Measurements from ENCODE around the gene ARID5B.

ARID5B gene

DNA sequence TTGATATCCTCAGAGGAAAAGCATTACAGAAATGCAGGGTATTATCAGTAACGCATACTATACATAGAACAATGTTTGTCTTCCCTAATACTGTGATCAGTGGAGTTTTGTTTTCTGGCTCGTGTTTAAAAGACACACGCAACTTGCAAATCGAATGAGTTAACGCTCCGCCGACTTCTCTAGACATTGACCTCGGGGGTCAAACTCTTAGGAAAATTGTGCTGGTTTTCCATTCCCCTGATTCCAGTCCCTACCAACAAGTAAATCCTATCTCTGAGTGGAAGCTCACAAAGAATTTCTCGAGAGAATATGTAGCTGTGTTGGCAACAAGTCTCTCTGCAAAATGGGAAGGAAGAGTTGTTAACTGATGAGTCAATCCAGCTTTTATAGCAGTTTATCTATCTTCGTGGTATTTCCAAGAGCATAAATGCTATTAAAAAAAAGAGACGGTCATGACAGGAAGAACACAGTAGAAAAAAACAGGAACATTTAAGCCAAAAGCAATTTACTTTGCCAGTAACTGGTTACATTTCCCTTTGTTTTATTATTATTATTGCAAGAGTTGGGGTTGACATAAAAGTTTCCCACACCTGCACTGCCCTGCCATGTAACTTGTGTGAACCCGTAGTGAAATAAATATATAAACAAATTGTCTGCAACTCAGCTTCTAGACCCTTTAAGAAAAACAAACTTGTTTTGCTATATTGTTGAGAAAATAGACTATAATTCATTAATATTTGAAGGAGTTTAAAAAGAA is 144.4 kb downstream of the ARID5B start:
- H3K4me3 ChIP-seq (ENCODE audit: insufficient read length, low read depth): no peak overlapping the region
- no peak overlapping the region for H3K9ac ChIP-seq (ENCODE audit: insufficient read length, low read depth)
- H3K9me3 ChIP-seq (ENCODE audit: insufficient read depth, low read length): no peaks in the 10 kb centered on the region
- no peak for DNase-seq (ENCODE audit: low read depth, low spot score)
- H3K27me3 ChIP-seq (ENCODE audit: insufficient read depth, insufficient read length): no peaks in the 10 kb centered on the region
- TF ChIP-seq ZNF274 (IDR thresholded peaks at IDR 0.05; ENCODE audit: low read depth, low read length): no peak
- no peak for TF ChIP-seq SUZ12 (IDR thresholded peaks at IDR 0.05; ENCODE audit: extremely low read depth, insufficient read depth, insufficient read length)
- no peak for TF ChIP-seq YY1 (IDR thresholded peaks at IDR 0.05; ENCODE audit: insufficient read depth, insufficient read length)
- no peaks in the 10 kb centered on the region for H3K36me3 ChIP-seq (ENCODE audit: insufficient read depth, insufficient read length, low read length)
- no peaks in the 10 kb centered on the region for H3K4me1 ChIP-seq (ENCODE audit: insufficient read depth, insufficient read length)

DNA sequence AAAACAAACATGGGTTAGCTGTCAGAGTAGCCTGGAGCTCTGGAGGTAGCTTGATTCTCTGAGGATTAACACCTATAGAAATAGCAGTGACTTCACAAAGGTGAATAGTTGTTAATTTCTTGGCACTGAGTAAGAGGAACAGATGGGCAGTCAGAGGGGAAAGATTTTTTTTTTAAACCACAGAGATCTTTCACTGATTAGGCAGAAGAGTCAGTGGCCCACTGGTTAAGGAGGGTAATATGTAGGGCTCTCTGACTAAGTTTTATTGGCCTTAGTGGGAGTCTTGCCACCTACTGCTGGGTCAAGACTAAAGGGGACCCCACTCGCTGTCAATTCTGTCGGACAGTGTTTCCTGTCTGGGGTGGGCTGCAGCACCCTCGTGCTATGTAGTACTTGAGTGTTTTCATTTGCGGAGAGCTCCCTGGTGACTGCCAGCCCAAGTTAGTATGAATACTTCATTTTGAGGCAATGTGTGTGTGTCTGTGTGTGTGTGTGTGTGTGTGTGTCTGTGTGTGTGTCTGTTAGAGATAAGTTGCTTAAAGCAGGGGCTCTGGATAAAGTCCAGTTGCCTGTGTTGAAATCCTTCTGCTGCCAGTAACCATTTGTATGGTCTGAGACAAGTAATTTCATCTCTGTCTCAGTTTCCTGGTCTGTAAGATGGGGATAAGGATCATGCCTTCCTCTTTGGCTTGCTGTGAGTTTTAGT is 145.2 kb downstream of the ARID5B start:
- no peak for TF ChIP-seq SUZ12 (IDR thresholded peaks at IDR 0.05; ENCODE audit: extremely low read depth, insufficient read depth, insufficient read length)
- TF ChIP-seq ZNF274 (IDR thresholded peaks at IDR 0.05; ENCODE audit: low read depth, low read length): no peak
- TF ChIP-seq YY1 (IDR thresholded peaks at IDR 0.05; ENCODE audit: insufficient read depth, insufficient read length): no peak
- Histone ChIP-seq H3K9me3 (ENCODE audit: insufficient read depth, low read length) (no peaks in the 10 kb centered on the region), H3K4me3 (ENCODE audit: insufficient read length, low read depth) (no peak overlapping the region), H3K4me1 (ENCODE audit: insufficient read depth, insufficient read length) (no peaks in the 10 kb centered on the region), H3K36me3 (ENCODE audit: insufficient read depth, insufficient read length, low read length) (no peaks in the 10 kb centered on the region), H3K27me3 (ENCODE audit: insufficient read depth, insufficient read length) (no peaks in the 10 kb centered on the region), H3K9ac (ENCODE audit: insufficient read length, low read depth) (no peak overlapping the region)
- no peak for DNase-seq (ENCODE audit: low read depth, low spot score)

DNA sequence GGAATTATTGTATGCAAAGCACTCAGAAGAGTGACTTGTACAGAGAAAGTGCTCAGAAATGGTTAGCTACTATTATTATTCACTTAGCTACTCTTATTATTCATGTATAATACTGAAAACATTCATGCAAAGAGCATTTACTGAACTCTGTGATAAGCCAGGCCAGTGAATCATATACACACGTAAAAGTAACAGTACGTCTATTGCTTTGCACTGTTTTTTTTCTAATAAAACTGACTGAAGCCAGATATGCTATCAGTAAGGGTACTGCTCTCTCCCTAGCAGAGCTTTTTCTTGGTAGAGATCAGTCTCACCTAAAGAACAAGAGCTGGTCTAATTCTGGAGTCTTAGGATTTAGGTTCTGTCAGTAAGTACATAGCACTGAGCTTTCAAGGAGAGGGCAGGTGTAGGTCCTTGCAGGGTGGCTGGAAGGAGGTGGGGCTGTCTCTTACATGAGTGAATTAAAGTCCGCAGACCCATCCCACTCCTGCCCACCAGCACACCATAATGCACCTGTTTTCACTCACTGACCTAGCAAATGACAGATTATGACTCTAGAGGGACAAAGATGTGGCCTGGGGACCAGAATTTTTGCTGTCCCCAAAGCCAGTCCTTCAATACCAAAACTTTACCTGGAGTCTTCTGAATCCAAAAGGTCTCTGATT is 145.9 kb downstream of the ARID5B start:
- H3K27me3 ChIP-seq (ENCODE audit: insufficient read depth, insufficient read length): no peaks in the 10 kb centered on the region
- no peaks in the 10 kb centered on the region for H3K4me1 ChIP-seq (ENCODE audit: insufficient read depth, insufficient read length)
- no peaks in the 10 kb centered on the region for H3K9me3 ChIP-seq (ENCODE audit: insufficient read depth, low read length)
- H3K9ac ChIP-seq (ENCODE audit: insufficient read length, low read depth): no peak overlapping the region
- DNase-seq (ENCODE audit: low read depth, low spot score): no peak
- no peak for TF ChIP-seq ZNF274 (IDR thresholded peaks at IDR 0.05; ENCODE audit: low read depth, low read length)
- no peak for TF ChIP-seq YY1 (IDR thresholded peaks at IDR 0.05; ENCODE audit: insufficient read depth, insufficient read length)
- no peak for TF ChIP-seq SUZ12 (IDR thresholded peaks at IDR 0.05; ENCODE audit: extremely low read depth, insufficient read depth, insufficient read length)
- peaks cover 5% of the 10 kb centered on the region for H3K36me3 ChIP-seq (ENCODE audit: insufficient read depth, insufficient read length, low read length)
- no peak overlapping the region for H3K4me3 ChIP-seq (ENCODE audit: insufficient read length, low read depth)

DNA sequence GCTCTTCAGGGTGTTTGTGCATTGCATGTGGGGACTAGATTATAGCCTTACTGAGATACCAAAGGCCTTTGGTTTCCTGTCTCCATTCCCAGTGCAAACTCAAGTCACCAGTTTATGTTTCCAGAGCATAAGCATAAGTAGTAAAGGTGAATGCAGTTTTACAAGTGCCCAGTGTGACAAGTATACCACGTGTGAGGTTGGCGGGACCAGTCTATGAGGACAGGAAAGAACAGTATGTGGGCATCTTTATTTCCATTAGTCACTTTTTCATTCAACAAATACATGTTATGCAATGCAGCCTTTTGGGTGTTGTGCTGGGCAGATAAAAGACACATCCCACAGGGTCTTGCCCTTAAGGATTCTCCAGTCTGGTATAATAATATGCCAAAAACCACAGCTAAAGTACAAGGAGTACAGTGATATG is 146.5 kb downstream of the ARID5B start:
- TF ChIP-seq ZNF274 (IDR thresholded peaks at IDR 0.05; ENCODE audit: low read depth, low read length): no peak
- no peak for TF ChIP-seq YY1 (IDR thresholded peaks at IDR 0.05; ENCODE audit: insufficient read depth, insufficient read length)
- no peak for TF ChIP-seq SUZ12 (IDR thresholded peaks at IDR 0.05; ENCODE audit: extremely low read depth, insufficient read depth, insufficient read length)
- no peaks in the 10 kb centered on the region for H3K4me1 ChIP-seq (ENCODE audit: insufficient read depth, insufficient read length)
- H3K9ac ChIP-seq (ENCODE audit: insufficient read length, low read depth): no peak overlapping the region
- no peak overlapping the region for H3K4me3 ChIP-seq (ENCODE audit: insufficient read length, low read depth)
- H3K27me3 ChIP-seq (ENCODE audit: insufficient read depth, insufficient read length): no peaks in the 10 kb centered on the region
- peaks cover 11% of the 10 kb centered on the region for H3K36me3 ChIP-seq (ENCODE audit: insufficient read depth, insufficient read length, low read length)
- H3K9me3 ChIP-seq (ENCODE audit: insufficient read depth, low read length): no peaks in the 10 kb centered on the region
- DNase-seq (ENCODE audit: low read depth, low spot score): no peak

DNA sequence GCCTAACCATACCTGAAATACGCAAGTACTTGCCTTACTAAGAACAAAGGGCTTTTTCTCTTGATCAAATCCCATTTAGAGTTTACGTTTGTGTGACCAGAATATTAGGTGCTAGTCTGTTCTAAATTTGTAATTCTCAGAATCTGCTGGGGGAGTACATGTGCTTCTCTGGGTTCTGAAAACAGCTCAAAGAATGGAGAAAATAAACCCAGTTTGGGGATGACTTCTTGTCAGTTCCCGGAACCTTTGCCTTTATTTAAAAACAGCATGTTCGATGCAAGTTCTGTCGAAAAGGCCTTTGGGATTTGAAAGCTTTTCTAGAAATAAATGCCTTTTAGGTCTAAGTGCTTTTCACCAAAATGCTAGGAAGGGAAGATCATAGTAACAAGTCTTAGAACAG is 147.0 kb downstream of the ARID5B start:
- Histone ChIP-seq H3K27me3 (ENCODE audit: insufficient read depth, insufficient read length) (no peaks in the 10 kb centered on the region), H3K9ac (ENCODE audit: insufficient read length, low read depth) (no peak overlapping the region), H3K4me1 (ENCODE audit: insufficient read depth, insufficient read length) (no peaks in the 10 kb centered on the region), H3K9me3 (ENCODE audit: insufficient read depth, low read length) (no peaks in the 10 kb centered on the region), H3K36me3 (ENCODE audit: insufficient read depth, insufficient read length, low read length) (peaks cover 16% of the 10 kb centered on the region), H3K4me3 (ENCODE audit: insufficient read length, low read depth) (no peak overlapping the region)
- TF ChIP-seq YY1 (IDR thresholded peaks at IDR 0.05; ENCODE audit: insufficient read depth, insufficient read length) (no peak), ZNF274 (IDR thresholded peaks at IDR 0.05; ENCODE audit: low read depth, low read length) (no peak), SUZ12 (IDR thresholded peaks at IDR 0.05; ENCODE audit: extremely low read depth, insufficient read depth, insufficient read length) (no peak)
- DNase-seq (ENCODE audit: low read depth, low spot score): no peak

DNA sequence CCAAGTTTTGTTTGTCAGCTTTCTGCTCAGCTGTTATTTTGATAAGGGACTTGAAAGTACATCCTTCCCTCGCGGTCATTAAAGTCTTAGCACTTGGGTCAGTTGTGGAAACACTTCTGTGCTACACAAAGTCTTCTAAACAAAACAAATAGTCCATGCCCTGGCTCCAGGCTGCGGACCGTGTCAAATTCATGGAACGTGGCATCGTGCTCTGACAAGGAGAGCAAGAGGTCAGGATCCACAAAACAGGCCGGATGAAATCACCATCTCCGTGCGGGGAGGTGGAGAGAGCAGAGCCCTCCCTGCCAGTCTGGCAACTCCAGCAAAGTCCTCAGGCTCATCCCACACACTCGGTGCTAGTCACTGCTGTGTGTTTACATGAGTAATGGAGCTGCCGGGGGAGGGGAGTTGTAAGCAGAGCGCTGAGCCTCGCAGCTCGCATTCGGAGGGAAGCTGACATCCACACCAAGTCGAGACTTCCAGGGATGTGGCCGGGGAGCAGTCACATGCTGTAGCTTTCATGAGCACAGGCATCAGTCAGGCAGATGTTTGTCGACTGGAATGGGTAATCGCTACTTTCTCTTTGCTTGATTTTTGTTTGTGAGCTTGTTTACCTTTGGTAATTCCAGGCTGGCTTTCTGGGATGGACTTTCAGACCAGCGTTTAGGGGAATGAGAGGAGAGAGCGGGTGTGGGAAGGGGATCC is 147.6 kb downstream of the ARID5B start:
- DNase-seq (ENCODE audit: low read depth, low spot score): peak; percentile 54

More for the DNA sequence above, 147.6 kb downstream of the ARID5B start:
- Histone ChIP-seq H3K9me3 (ENCODE audit: insufficient read depth, low read length) (no peaks in the 10 kb centered on the region), H3K4me3 (ENCODE audit: insufficient read length, low read depth) (no peak overlapping the region), H3K36me3 (ENCODE audit: insufficient read depth, insufficient read length, low read length) (peaks cover 16% of the 10 kb centered on the region), H3K9ac (ENCODE audit: insufficient read length, low read depth) (no peak overlapping the region), H3K4me1 (ENCODE audit: insufficient read depth, insufficient read length) (no peaks in the 10 kb centered on the region), H3K27me3 (ENCODE audit: insufficient read depth, insufficient read length) (no peaks in the 10 kb centered on the region)
- TF ChIP-seq ZNF274 (IDR thresholded peaks at IDR 0.05; ENCODE audit: low read depth, low read length): no peak
- no peak for TF ChIP-seq SUZ12 (IDR thresholded peaks at IDR 0.05; ENCODE audit: extremely low read depth, insufficient read depth, insufficient read length)
- TF ChIP-seq YY1 (IDR thresholded peaks at IDR 0.05; ENCODE audit: insufficient read depth, insufficient read length): no peak

Measured in NT2/D1 (cell line).